ENCODE results near the gene ATP6V1B1. TPM values are rescaled to one million over a fixed set of nuclear protein-coding genes. Genes with fewer than 3 reads are reported as not detected.
A peak's percentile ranks its signal among the peaks of the same experiment; 100 is the strongest.

The ATP6V1B1 gene
- total and polyA plus RNA-seq, 2 of the 13 experiments (the other 11 are each of a cell fraction or from before 2014, with no cell fraction given) = 0.58 to 1.6 TPM

- TF ChIP-seq ZNF549 (CRISPR knock-in tag; IDR thresholded peaks at IDR 0.05) (0 out of 2 replicates have a peak, but pooled peaks have one; percentile 10), PRMT3 (CRISPR knock-in tag; IDR thresholded peaks at IDR 0.05; ENCODE audit: borderline replicate concordance, low read depth) (no peak), ZNF782 (CRISPR knock-in tag; IDR thresholded peaks at IDR 0.05; ENCODE audit: borderline replicate concordance) (peak; percentile 57; the same call in 1 of the 2 replicates), ZNF484 (CRISPR knock-in tag; IDR thresholded peaks at IDR 0.05; ENCODE audit: borderline replicate concordance, low read depth) (0 out of 2 replicates have a peak, but pooled peaks have one; percentile 53), MEF2D (CRISPR knock-in tag; IDR thresholded peaks at IDR 0.05) (peak; percentile 45; the same call in 1 of the 2 replicates), GPN1 (CRISPR knock-in tag; IDR thresholded peaks at IDR 0.05; ENCODE audit: borderline replicate concordance) (peak; percentile 57; the same call in 1 of the 2 replicates), DZIP1 (CRISPR knock-in tag; IDR thresholded peaks at IDR 0.05) (no peak), ZNF609 (CRISPR knock-in tag; IDR thresholded peaks at IDR 0.05; ENCODE audit: borderline replicate concordance) (peak; percentile 17; the same call in 1 of the 2 replicates)
- TF ChIP-seq, protein P1, sequence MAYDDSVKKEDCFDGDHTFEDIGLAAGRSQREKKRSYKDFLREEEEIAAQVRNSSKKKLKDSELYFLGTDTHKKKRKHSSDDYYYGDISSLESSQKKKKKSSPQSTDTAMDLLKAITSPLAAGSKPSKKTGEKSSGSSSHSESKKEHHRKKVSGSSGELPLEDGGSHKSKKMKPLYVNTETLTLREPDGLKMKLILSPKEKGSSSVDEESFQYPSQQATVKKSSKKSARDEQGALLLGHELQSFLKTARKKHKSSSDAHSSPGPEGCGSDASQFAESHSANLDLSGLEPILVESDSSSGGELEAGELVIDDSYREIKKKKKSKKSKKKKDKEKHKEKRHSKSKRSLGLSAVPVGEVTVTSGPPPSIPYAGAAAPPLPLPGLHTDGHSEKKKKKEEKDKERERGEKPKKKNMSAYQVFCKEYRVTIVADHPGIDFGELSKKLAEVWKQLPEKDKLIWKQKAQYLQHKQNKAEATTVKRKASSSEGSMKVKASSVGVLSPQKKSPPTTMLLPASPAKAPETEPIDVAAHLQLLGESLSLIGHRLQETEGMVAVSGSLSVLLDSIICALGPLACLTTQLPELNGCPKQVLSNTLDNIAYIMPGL (CRISPR knock-in tag; IDR thresholded peaks at IDR 0.05; ENCODE audit: borderline replicate concordance in 1 of 2, low read depth in 1 of 2) = peak in 1 of 2 experiments; percentile 48; a peak in 1 of 4 replicates
- TF ChIP-seq, protein P2, sequence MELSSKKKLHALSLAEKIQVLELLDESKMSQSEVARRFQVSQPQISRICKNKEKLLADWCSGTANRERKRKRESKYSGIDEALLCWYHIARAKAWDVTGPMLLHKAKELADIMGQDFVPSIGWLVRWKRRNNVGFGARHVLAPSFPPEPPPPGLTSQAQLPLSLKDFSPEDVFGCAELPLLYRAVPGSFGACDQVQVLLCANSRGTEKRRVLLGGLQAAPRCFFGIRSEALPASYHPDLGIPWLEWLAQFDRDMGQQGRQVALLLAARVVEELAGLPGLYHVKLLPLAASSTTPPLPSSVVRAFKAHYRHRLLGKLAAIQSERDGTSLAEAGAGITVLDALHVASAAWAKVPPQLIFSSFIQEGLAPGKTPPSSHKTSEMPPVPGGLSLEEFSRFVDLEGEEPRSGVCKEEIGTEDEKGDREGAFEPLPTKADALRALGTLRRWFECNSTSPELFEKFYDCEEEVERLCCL (CRISPR knock-in tag; IDR thresholded peaks at IDR 0.05; ENCODE audit: borderline replicate concordance) = no peak
- TF ChIP-seq, protein P3, sequence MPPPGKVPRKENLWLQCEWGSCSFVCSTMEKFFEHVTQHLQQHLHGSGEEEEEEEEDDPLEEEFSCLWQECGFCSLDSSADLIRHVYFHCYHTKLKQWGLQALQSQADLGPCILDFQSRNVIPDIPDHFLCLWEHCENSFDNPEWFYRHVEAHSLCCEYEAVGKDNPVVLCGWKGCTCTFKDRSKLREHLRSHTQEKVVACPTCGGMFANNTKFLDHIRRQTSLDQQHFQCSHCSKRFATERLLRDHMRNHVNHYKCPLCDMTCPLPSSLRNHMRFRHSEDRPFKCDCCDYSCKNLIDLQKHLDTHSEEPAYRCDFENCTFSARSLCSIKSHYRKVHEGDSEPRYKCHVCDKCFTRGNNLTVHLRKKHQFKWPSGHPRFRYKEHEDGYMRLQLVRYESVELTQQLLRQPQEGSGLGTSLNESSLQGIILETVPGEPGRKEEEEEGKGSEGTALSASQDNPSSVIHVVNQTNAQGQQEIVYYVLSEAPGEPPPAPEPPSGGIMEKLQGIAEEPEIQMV (CRISPR knock-in tag; IDR thresholded peaks at IDR 0.05; ENCODE audit: low read depth) = no peak
Observed at GRCh38 chr2:70994009-70994698, 58.5 kb downstream of the ATP6V1B1 start (continued).

All from HepG2 (cell line).